HEK293 (cell line): ENCODE results near the gene LRP1-AS.

ENCODE experiments used
- BCL6B ChIP-seq: fragments of 450-650 bp; formaldehyde crosslinking; IDR thresholded peaks from 2 replicates; pipeline ENCODE4 v1.5.1; 2017; ENCODE audit warnings: missing biosample characterization, missing genetic modification characterization
- CTCF ChIP-seq: fragments of 450-650 bp; formaldehyde crosslinking; IDR thresholded peaks from 2 replicates; pipeline ENCODE4 v1.5.1; 2016; ENCODE audit warnings: missing biosample characterization, missing genetic modification characterization
- REST ChIP-seq: fragments of 450-650 bp; formaldehyde crosslinking; IDR thresholded peaks from 2 replicates; pipeline ENCODE4 v1.5.1; 2016; ENCODE audit warnings: missing biosample characterization, missing genetic modification characterization
- TSHZ1 ChIP-seq: fragments of 450-650 bp; formaldehyde crosslinking; IDR thresholded peaks from 2 replicates; pipeline ENCODE4 v1.5.1; 2016; ENCODE audit warnings: missing biosample characterization, missing genetic modification characterization, borderline replicate concordance

- no peak for TF ChIP-seq BCL6B
- TF ChIP-seq REST (tag by site-specific recombination): no peak
- TF ChIP-seq CTCF (tag by site-specific recombination): no peak
- no peak for TF ChIP-seq TSHZ1 (tag by site-specific recombination)
Measured at GRCh38 chr12:57123813-57124212, 23.6 kb downstream of the LRP1-AS start.
